Thyroid gland (tissue), 4 donors: ENCODE data around the gene RAI2. TPM values are rescaled to one million over a fixed set of nuclear protein-coding genes. Genes with fewer than 3 reads are reported as not detected.
A peak's percentile ranks its signal among the peaks of the same experiment; 100 is the strongest.

Experiments
- DNase-seq, 2 donors: peaks; one replicate each; pipeline ENCODE4 v3.0.0-alpha.2; 2019
- H3K27ac ChIP-seq, 3 donors: fragments of 200-600 bp; sonication (generic); 1 replicate in 2 of 3; 2 replicates in 1 of 3; pipeline ENCODE4 v1.5.1; 2016 to 2019; ENCODE audit warnings: mild to moderate bottlenecking in 1 of 3, moderate library complexity in 1 of 3
- H3K27me3 ChIP-seq: fragments of 200-600 bp; sonication (generic); one replicate; pipeline ENCODE4 v1.5.1; 2019
- H3K36me3 ChIP-seq, 2 donors: fragments of 200-600 bp; sonication (generic); one replicate each; pipeline ENCODE4 v1.5.1; 2016 to 2019
- H3K4me1 ChIP-seq, 2 donors: fragments of 200-600 bp; sonication (generic); one replicate each; pipeline ENCODE4 v1.5.1; 2017 to 2019
- H3K4me3 ChIP-seq, 3 donors: fragments of 200-600 bp; sonication (generic); replicated peaks in 1 of 3; 1 replicate in 2 of 3; 2 replicates in 1 of 3; pipeline ENCODE4 v1.5.1; 2016; ENCODE audit warnings: mild to moderate bottlenecking in 1 of 3
- H3K9me3 ChIP-seq: fragments of 200-600 bp; sonication (generic); one replicate; pipeline ENCODE4 v1.5.1; 2017
- POLR2A ChIP-seq, 2 donors: fragments of 450-650 bp; IDR thresholded peaks; one replicate each; pipeline ENCODE4 v1.6.1; 2017; ENCODE audit warnings: antibody characterized with exemption in 2 of 2, mild to moderate bottlenecking in 2 of 2, moderate library complexity in 1 of 2
- WGBS, 2 donors: methylation state at CpG; one replicate each; pipeline ENCODE4 v1.1.5; 2017; 5-methylcytosine and 5-hydroxymethylcytosine counted together
- intact Hi-C: fragments of 100-400 bp; cut with DNase I; formaldehyde crosslinking; loops from one replicate; pipeline ENCODE4 v1.15.1; 2023
- total RNA-seq, 4 donors: library from RNA; depleted of rRNA; stranded (reverse); fragments of >200 nt; gene quantifications; one replicate each; pipeline ENCODE4 v1.2.3, GENCODE V29; 2016
- TF ChIP-seq, protein P1 (sequence below), 6 experiments: fragments of 200-600 bp in 3 of 6; fragments of 450-650 bp in 3 of 6; sonication (generic) in 3 of 6; IDR thresholded peaks; one replicate each; pipeline ENCODE4 v1.5.1; 2016 to 2019; ENCODE audit warnings: antibody characterized with exemption in 6 of 6, mild to moderate bottlenecking in 2 of 6, inconsistent platforms in 1 of 6, moderate library complexity in 1 of 6

RAI2 gene
- total RNA-seq, 4 donors from 2014 or later, result 12.1 to 18.9 (median 12.8) TPM

DNA sequence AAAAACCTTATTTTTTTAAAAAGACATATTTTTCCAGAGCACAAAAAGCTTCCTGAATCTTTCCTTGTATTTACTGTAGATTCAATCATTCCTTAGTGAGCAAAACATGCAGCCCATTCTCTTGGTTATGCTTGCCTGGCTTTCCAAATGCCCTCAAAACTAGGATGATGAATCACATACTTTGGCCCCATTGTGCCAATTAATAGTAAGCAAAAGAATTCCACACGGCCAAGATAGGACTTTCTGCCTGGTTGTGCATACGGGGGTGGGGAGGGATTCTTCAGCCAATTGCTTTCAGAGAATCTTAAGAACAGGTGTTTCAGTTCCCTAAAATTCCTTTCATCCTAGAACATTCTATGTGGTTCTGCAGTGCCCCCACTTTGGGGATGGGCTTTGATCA is 7.0 kb downstream of the RAI2 start:
- no peak for TF ChIP-seq POLR2A (IDR thresholded peaks at IDR 0.05)
- TF ChIP-seq, protein P1, sequence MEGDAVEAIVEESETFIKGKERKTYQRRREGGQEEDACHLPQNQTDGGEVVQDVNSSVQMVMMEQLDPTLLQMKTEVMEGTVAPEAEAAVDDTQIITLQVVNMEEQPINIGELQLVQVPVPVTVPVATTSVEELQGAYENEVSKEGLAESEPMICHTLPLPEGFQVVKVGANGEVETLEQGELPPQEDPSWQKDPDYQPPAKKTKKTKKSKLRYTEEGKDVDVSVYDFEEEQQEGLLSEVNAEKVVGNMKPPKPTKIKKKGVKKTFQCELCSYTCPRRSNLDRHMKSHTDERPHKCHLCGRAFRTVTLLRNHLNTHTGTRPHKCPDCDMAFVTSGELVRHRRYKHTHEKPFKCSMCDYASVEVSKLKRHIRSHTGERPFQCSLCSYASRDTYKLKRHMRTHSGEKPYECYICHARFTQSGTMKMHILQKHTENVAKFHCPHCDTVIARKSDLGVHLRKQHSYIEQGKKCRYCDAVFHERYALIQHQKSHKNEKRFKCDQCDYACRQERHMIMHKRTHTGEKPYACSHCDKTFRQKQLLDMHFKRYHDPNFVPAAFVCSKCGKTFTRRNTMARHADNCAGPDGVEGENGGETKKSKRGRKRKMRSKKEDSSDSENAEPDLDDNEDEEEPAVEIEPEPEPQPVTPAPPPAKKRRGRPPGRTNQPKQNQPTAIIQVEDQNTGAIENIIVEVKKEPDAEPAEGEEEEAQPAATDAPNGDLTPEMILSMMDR (IDR thresholded peaks at IDR 0.05), result no peak
- Histone ChIP-seq H3K4me3 (no peak overlapping the region), H3K9me3 (no peaks in the 10 kb centered on the region), H3K4me1 (peaks cover 4 to 7% of the 10 kb centered on the region in 2 donors), H3K36me3 (no peaks in the 10 kb centered on the region), H3K27me3 (no peaks in the 10 kb centered on the region), H3K27ac (peak overlapping the region in 2 of 3 donors; percentile 45 to 57)
- intact Hi-C loops, result no loop called here
- peak; percentile 39 for DNase-seq
- WGBS, 2 donors, result 0 to 9% methylated on average over 1 to 2 of the region's 2 CpGs

DNA sequence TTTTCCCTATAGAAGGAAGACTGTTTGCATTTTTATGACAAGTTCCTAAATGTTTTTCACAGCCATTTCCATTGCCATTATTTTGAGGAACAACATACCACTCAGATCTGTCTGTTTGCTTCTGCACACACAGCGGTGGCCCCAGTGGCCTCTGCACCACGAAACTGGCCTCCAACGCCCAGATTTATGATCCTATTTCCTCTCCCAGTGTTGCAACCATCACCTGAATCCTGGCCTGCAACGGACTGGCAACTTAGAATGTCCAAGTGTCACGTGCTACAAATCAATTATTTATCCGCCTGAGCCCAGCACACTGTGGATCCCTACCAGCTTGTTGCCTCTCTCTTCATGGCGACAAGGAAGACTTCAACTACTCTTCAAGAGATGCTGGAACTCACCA is 9.2 kb downstream of the RAI2 start:
- H3K4me1 ChIP-seq, result peaks cover 4 to 10% of the 10 kb centered on the region in 2 donors
- no peaks in the 10 kb centered on the region for H3K9me3 ChIP-seq
- intact Hi-C loops, result no loop called here
- H3K36me3 ChIP-seq, result no peaks in the 10 kb centered on the region
- H3K4me3 ChIP-seq, result no peak overlapping the region
- TF ChIP-seq, protein P1 (IDR thresholded peaks at IDR 0.05), result no peak
- no peak for TF ChIP-seq POLR2A (IDR thresholded peaks at IDR 0.05)
- no peaks in the 10 kb centered on the region for H3K27me3 ChIP-seq
- no peak for DNase-seq
- no peak overlapping the region for H3K27ac ChIP-seq
- WGBS, 2 donors, result 82 to 92% methylated on average over 5 to 7 of the region's 7 CpGs

DNA sequence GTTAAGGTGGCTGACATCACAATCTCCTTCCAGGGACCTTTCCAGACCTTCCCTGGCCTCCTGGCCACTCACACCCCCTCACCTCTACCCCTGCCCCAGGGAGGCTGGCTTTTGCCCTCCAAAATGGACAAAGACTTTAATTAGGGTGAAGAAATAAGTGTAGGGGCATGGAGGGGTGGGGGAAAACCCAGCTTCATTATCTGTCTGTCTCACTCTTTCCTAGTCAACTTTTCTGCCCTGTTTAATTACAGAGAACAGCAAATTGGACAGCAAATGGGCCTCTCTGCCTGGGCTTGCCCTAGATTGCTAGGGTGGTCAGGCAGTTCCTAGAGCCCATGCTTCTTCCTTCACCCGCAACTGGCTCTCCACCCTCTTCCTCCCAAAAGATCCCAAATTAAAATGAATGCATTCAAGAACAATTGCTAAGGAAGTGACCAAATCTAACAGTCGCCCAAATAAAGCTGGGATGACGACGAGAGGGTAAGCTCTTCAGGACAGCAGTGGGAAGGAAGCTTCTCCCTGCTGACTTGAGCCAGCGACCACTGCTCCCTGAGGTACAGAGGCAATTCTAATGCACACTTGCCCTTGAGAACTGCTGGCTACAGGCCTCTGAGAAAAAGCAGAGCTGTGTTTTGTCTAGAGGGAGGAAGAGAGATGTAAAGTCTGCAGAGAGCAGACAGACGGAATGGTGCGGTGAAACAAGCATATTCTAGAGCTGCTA is 12.4 kb downstream of the RAI2 start:
- 70 to 72% methylated on average over 7 of the region's 7 CpGs for WGBS, 2 donors
- Histone ChIP-seq H3K4me3 (no peak overlapping the region), H3K27ac (peak overlapping the region in 1 of 3 donors; percentile 13), H3K36me3 (no peaks in the 10 kb centered on the region), H3K4me1 (peaks cover 2 to 6% of the 10 kb centered on the region in 2 donors), H3K9me3 (no peaks in the 10 kb centered on the region), H3K27me3 (no peaks in the 10 kb centered on the region)
- DNase-seq, result no peak
- intact Hi-C loops, result no loop called here
- TF ChIP-seq, protein P1 (IDR thresholded peaks at IDR 0.05), result no peak
- TF ChIP-seq POLR2A (IDR thresholded peaks at IDR 0.05), result no peak

- TF ChIP-seq, protein P1 (IDR thresholded peaks at IDR 0.05), result no peak
- TF ChIP-seq POLR2A (IDR thresholded peaks at IDR 0.05), result no peak
- Histone ChIP-seq H3K27ac (no peak overlapping the region), H3K27me3 (no peaks in the 10 kb centered on the region), H3K4me3 (no peak overlapping the region), H3K9me3 (no peaks in the 10 kb centered on the region), H3K36me3 (no peaks in the 10 kb centered on the region), H3K4me1 (peaks cover 0 to 2% of the 10 kb centered on the region in 2 donors)
- intact Hi-C loops, result no loop called here
- peak in 1 of 2 donors; percentile 18 for DNase-seq
- 90 to 100% methylated on average over 1 to 2 of the region's 2 CpGs for WGBS, 2 donors
Observed at GRCh38 chrX:17846045-17846444, 15.1 kb downstream of the RAI2 start.

- H3K4me3 ChIP-seq, result no peak overlapping the region
- WGBS, 2 donors, result 60 to 76% methylated on average over 2 of the region's 2 CpGs
- no peak for DNase-seq
- H3K36me3 ChIP-seq, result no peaks in the 10 kb centered on the region
- H3K27ac ChIP-seq, result no peak overlapping the region
- H3K4me1 ChIP-seq, result peaks cover 0 to 2% of the 10 kb centered on the region in 2 donors
- TF ChIP-seq, protein P1 (IDR thresholded peaks at IDR 0.05), result no peak
- no peak for TF ChIP-seq POLR2A (IDR thresholded peaks at IDR 0.05)
- H3K27me3 ChIP-seq, result no peaks in the 10 kb centered on the region
- intact Hi-C loops, result no loop called here
- no peaks in the 10 kb centered on the region for H3K9me3 ChIP-seq
Observed at GRCh38 chrX:17844236-17844635, 16.9 kb downstream of the RAI2 start.
